NCI-H345 treated with DMSO at 0.1 percent for 48 hours (cell line): ENCODE results near the gene TMEM201.
"Not testable (repeated sequence)": the region's sequence is repeated elsewhere in the genome, so short reads cannot be mapped to it uniquely, and the experiment has no call there.

Experiments
- DNase-seq: peaks from one replicate; lab custom pipeline; 2025; ENCODE audit not compliant: unreplicated experiment; lab: John Stamatoyannopoulos, UW

The TMEM201 gene

DNA sequence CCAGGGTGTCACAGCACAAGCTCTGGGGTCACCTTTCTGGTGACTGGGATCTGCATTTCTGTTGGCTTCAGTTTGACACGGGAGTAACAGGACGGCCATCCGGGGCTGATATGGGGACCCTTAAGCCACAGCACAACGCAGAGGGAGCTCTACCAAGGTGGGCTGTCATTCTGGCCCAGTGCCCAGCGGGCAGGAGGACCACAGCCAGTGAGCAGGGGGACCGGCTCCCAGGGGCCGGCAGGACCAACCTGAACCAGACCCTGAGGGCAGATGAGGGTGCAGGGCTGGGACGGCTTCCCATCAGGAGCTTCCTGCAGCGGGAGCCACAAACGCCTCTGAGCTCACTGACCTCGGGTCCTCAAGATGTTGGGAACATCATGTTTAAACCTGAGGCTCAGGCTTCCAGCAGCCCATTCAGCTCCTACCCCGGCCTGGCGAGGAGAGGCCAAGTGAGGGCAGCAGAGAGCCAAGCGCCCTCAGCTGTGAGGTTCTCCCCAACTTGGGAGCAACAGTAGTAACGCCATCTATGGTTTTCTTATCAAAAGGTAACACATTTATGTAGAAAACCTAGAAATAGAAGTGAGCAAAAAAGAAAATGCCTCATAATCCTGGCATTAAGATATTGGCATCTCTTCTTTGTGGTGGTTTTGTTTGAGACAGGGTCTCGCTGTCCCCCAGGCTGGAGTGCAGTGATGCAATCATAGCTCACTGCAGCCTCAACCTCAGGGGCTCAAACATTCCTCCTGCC lies 26.8 kb downstream of the TMEM201 start:
- peak; percentile 6 for DNase-seq

DNA sequence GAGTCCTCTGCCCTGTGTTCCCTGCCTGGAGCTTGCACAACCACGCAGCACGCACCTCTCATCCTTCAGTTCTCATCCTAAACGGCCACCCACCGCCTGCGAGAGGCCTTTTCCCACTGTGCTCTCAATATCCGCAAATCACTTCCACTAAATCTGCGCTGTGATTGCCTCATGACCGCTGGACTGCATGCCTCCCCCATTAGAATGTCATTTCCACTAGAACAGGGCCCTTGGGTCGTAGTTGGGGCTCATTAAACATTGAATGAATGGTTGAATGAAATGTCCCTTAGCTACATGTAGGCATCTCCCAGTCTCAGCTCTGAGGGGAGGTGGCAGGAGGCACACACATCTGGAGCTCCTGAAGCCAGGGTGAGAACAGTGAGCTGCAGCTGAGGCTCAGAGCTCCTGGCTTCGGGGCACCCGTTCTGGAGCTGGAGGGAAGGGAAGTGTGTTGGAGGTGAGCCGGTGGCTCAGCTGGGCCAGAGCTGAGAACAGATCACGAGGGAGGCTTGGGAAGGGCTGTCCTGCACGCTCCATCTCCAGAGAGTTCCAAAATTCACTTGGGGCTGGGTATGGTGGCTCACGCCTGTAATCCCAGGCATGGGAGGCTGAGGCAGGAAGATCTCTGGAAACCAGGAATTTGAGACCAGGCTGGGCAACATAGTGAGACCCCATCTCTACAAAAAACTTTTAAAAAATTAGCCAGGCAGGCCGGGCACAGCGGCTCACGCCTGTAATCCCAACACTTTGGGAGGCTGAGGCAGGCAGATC lies 30.4 kb downstream of the TMEM201 start:
- no peak for DNase-seq

DNA sequence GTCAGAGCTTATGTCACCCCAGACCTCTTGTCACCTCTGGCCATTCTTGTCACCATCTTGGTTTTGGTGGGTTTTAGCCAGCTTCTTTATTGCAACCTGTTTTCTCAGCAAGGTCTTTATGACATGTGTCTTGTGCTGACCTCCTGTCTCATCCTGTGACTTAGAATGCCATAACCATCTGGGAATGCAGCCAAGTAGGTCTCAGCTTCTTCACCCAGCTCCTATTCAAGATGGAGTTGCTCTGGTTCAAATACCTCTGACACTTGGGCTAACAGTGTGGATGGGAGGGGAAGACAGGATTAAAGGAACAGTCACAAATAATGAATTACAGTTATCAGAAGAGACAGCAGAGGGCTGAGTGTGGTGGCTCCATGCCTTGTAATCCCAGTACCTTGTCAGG lies 32.3 kb downstream of the TMEM201 start:
- no peak for DNase-seq

- no peak for DNase-seq
Observed at GRCh38 chr1:9624081-9624480, 35.4 kb downstream of the TMEM201 start.

- not testable (repeated sequence) for DNase-seq
Observed at GRCh38 chr1:9625030-9625429, 36.3 kb downstream of the TMEM201 start.

- DNase-seq, result no peak
Observed at GRCh38 chr1:9626201-9626608, 37.5 kb downstream of the TMEM201 start.

GRCh38 chr1:9628541-9629444 lies 40.1 kb downstream of the TMEM201 start:
- no peak for DNase-seq

DNA sequence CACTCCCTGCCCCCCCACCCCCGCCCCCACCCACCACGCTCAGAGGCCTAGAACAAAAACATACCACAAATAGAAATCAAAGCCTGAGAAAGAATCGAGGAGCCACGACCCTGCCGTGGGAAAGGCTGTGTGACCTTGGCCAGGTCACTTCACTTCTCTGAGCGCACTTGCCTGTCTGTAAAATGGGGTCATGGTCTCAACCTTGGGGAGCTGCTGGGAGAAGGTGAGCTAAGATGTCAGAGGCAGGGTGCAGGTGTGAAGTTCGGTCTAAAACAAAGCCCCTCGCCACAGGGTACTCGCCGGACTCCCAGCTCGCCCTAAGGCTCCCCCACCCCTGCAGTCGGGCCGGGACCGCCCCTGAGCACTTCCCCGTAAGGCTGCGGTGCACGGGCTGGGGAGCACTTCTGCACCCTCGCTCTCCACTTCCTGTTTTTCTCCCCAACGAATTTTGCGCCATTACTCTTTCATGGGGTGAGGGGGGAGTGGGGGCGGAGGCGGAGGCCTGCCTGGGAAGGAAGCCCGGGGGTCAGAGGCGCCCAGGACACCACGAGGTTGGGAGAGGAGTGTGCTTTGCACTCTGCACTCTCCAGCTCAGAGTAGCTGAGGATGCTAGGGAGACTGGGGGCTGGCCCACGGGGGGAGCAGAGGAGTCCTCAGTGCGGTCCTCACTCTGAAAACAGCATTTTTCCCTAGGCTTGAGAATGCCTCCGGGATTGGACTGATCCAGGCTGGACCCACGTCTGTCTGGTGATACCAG lies 40.9 kb downstream of the TMEM201 start:
- no peak for DNase-seq

DNA sequence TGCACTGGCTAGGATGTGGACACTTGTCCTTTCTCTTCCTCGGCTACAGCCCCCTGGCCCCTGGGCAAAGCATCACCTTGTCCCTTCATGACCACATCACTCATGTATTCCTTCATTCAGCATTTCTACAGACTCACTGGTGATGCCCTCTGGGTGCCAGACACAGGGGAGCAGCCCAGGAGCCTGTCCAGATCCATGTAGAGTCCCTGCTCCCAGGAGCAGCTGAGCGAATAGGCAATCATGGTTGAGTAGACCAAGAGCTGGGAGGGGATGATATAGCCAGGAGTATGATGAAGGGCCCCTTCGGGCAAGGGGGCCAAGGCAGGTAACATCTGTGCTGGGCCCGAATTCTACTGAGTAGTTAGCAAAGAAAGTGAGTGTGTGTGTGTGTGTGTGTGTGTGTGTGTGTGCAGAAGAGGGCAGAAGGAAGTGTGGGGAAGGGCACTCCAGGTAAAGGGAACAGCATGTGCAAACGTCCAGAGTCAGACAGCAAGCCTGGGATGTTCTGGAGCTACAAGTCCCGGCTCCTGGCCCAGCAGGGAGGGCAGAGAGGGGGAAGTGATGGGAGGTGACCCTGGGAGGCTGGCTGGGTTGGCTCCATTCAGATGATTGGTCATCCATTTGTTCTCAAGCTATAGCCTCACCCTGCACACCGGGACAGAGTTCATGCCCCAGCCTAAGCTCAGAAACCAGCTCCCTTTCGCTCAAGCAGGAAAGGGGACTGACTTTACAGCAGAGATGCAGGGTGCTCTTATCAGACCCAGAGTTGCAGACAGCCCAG lies 41.8 kb downstream of the TMEM201 start:
- DNase-seq, result no peak

DNA sequence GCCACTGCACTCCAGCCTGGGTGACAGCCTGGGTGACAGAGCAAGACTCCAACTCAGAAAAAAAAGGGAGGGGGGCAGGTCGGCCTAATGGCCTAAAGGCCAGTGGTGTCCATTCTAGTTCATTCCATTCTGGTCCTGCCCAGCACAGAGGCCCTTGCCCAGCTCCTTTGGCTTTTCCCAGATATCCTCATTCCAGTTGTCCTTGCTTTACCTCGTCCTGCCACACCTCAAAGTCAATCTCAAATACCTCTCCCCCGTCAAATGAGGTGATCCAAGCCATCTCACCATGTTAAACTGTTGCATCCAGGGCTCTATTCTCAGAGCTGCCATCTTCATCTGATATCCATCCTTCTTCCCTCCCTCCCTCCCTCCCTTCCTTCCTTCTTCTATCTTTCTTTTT lies 42.9 kb downstream of the TMEM201 start:
- DNase-seq, result no peak

- DNase-seq, result no peak
Observed at GRCh38 chr1:9633493-9633892, 44.8 kb downstream of the TMEM201 start.

DNA sequence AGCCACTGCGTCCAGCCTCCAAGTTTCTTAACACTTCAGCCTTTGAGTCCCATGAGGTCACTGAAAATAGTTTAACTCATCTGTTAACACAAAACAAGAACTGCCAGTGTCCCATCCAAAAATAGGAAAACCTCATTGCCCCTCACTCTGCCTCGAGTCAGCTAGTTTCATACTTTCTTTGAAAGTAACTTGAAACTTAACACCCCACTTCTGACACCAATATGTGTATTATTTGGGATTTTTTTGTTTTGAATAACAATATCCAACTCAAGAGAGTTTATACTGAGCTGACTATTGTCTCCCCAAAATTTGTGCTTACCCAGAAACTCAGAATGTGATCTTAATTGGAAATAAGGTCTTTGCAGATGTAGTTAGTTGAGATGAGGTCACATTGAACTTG lies 45.9 kb downstream of the TMEM201 start:
- no peak for DNase-seq

DNA sequence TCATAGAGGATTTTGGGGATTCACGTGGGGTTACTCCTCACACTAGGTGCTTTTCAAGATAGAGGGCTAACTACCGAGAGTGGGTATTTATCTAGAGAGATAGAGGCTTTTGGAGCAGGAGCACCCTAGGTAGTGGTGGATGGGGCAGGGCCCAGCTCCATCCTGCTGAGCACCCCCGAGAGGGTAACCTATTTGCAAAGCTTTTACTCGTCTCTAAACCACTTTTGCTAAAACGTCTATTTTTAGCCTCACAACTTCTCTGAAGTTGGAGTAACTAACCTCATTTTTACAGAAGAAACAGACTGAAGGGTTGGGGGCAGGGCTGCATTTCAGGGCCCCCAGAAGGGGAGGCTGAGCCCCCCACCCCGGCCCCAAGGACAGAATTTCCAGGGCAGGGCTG lies 50.5 kb downstream of the TMEM201 start:
- DNase-seq, result no peak

- no peak for DNase-seq
Observed at GRCh38 chr1:9643351-9644256, 54.9 kb downstream of the TMEM201 start.

GRCh38 chr1:9646037-9646436 lies 57.3 kb downstream of the TMEM201 start:
- DNase-seq, result no peak

DNA sequence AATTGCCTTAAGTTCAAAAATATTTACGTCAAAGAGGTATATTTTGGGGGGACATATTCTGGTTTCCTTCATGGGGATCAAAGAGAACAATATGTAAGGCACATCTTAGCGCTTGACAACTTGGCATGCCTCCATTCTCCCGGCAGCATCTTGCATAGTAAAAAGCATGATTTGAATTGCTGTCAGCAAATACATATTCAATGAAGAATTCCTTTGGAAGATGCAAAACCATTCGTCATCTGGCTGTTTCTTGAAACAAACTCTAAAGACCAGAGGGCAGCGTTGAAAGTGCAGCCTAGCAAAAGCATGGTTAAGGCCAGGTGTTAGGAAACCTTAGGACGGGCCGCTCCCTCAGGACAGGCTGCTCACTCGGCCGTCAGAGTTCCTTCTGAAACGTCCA lies 59.5 kb downstream of the TMEM201 start:
- DNase-seq, result no peak

DNA sequence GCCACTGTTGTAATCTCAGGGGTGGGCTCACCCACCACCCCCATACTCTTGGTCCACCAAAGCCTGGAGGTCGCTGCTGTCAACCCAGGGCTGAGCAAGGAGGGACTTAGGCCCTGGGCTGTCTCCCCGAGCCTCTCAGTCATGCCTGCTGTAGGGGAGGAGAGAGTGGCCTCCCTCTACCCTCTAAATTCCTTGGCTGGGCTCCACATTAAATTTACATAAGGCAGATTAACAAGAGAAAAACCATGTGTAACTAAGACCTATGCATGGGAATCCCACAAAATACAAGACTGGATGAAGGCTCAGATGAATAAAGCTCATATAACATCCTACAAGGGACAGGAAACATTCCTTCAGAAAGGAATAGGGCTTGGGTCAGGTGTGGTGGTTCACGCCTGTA lies 61.1 kb downstream of the TMEM201 start:
- no peak for DNase-seq

GRCh38 chr1:9651220-9651564 lies 62.5 kb downstream of the TMEM201 start:
- DNase-seq, result no peak
